Esophagus squamous epithelium (tissue), 5 donors: ENCODE results near the gene UGT1A6. TPM values are rescaled to one million over a fixed set of nuclear protein-coding genes. Genes with fewer than 3 reads are reported as not detected.

Source experiments
- DNase-seq: peaks from one replicate; lab custom pipeline; 2025; lab: John Stamatoyannopoulos, UW
- H3K27ac ChIP-seq, 4 donors: fragments of 200-600 bp; sonication (generic); one replicate each; pipeline ENCODE4 v1.5.1; 2016 to 2019; ENCODE audit warnings: mild to moderate bottlenecking in 1 of 4
- H3K27me3 ChIP-seq, 4 donors: fragments of 200-600 bp; sonication (generic); 1 replicate in 3 of 4; 2 replicates in 1 of 4; pipeline versions ENCODE4 v1.5.1 to v1.6.0; 2017 to 2021; ENCODE audit warnings: antibody characterized with exemption in 1 of 4
- H3K36me3 ChIP-seq, 3 donors: fragments of 200-600 bp; sonication (generic); one replicate each; pipeline ENCODE4 v1.5.1; 2016 to 2019
- H3K4me1 ChIP-seq, 3 donors: fragments of 200-600 bp; sonication (generic); one replicate each; pipeline ENCODE4 v1.5.1; 2017 to 2019
- H3K4me3 ChIP-seq, 4 donors: fragments of 200-600 bp; sonication (generic); 1 replicate in 3 of 4; 2 replicates in 1 of 4; pipeline ENCODE4 v1.5.1; 2016 to 2019; ENCODE audit warnings: mild to moderate bottlenecking in 2 of 4, moderate library complexity in 1 of 4
- H3K9me3 ChIP-seq, 3 donors: fragments of 200-600 bp; sonication (generic); one replicate each; pipeline ENCODE4 v1.5.1; 2016 to 2019
- POLR2A ChIP-seq, 4 donors: fragments of 450-650 bp; IDR thresholded peaks; one replicate each; pipeline ENCODE4 v1.6.1; 2017; ENCODE audit warnings: antibody characterized with exemption in 4 of 4, mild to moderate bottlenecking in 4 of 4, moderate library complexity in 3 of 4
- WGBS, 2 donors: methylation state at CpG; one replicate each; pipeline ENCODE4 v1.1.5; 2018; 5-methylcytosine and 5-hydroxymethylcytosine counted together
- intact Hi-C: fragments of 100-400 bp; cut with DNase I; formaldehyde crosslinking; loops from one replicate; pipeline ENCODE4 v1.15.0; 2022
- total RNA-seq, 4 donors: library from RNA; depleted of rRNA; stranded (reverse); fragments of >200 nt; gene quantifications; one replicate each; pipeline ENCODE4 v1.1.0, GENCODE V29; 2016
- TF ChIP-seq, protein P1 (sequence below), 6 experiments: fragments of 450-650 bp in 4 of 6; fragments of 200-600 bp in 2 of 6; sonication (generic) in 2 of 6; IDR thresholded peaks; one replicate each; pipeline ENCODE4 v1.5.1; 2016 to 2019; ENCODE audit warnings: antibody characterized with exemption in 6 of 6, mild to moderate bottlenecking in 4 of 6, moderate library complexity in 4 of 6
- donor health status: DM: yes; HTN: yes; CAD: no.

The UGT1A6 gene
- total RNA-seq, 4 donors from 2014 or later, result 30.8 to 67.1 (median 61.3) TPM

DNA sequence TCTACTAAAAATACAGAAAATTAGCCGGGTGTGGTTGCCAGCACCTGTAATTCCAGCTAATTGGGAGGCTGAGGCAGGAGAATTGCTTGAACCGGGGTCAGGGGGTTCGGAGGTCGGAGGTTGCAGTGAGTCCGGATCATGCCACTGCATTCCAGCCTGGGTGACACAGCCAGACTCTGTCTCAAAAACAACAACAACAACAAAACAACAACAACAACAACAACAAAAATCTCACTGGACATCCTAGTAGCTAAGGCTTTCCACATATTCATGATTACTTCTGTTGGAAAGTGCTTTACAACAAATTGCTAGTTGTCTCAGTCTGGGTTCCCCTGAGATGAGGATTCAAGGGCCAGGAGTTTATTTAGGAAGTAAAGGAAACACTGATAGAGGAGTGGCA is 81.2 kb downstream of the UGT1A6 start:
- 90 to 91% methylated on average over 5 of the region's 5 CpGs for WGBS, 2 donors

DNA sequence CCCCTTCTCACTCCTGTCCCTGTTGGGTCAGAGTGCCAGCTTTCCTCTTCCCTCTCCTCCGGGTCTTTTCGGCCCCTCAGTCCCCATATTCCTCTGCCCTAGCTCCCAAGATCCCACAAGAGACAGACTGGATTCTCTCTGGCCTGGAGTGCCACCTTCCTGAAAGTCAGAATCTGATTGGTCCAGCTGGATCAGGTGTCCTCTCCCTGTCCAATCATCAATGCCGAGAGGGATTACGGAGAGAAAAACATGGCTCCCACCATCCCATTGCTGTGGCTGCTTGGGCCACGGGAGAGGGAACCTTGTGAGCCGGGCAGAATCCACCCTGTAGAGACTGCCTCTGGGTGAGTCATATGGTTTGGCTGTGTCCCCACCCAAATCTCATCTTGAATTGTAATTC is 82.7 kb downstream of the UGT1A6 start:
- Histone ChIP-seq H3K27me3 (peaks cover 0 to 4% (median 0%) of the 10 kb centered on the region in 4 donors), H3K27ac (no peak overlapping the region), H3K4me3 (no peak overlapping the region), H3K9me3 (peaks cover 0 to 20% (median 0%) of the 10 kb centered on the region in 3 donors), H3K36me3 (peaks cover 0 to 47% (median 0%) of the 10 kb centered on the region in 3 donors), H3K4me1 (no peaks in the 10 kb centered on the region)
- intact Hi-C loops, result no loop called here
- TF ChIP-seq, protein P1, sequence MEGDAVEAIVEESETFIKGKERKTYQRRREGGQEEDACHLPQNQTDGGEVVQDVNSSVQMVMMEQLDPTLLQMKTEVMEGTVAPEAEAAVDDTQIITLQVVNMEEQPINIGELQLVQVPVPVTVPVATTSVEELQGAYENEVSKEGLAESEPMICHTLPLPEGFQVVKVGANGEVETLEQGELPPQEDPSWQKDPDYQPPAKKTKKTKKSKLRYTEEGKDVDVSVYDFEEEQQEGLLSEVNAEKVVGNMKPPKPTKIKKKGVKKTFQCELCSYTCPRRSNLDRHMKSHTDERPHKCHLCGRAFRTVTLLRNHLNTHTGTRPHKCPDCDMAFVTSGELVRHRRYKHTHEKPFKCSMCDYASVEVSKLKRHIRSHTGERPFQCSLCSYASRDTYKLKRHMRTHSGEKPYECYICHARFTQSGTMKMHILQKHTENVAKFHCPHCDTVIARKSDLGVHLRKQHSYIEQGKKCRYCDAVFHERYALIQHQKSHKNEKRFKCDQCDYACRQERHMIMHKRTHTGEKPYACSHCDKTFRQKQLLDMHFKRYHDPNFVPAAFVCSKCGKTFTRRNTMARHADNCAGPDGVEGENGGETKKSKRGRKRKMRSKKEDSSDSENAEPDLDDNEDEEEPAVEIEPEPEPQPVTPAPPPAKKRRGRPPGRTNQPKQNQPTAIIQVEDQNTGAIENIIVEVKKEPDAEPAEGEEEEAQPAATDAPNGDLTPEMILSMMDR (IDR thresholded peaks at IDR 0.05), result no peak
- TF ChIP-seq POLR2A (IDR thresholded peaks at IDR 0.05), result no peak
- WGBS, 2 donors, result 75 to 86% methylated on average over 3 to 4 of the region's 6 CpGs
- no peak for DNase-seq

More for the DNA sequence above, 81.2 kb downstream of the UGT1A6 start:
- H3K4me1 ChIP-seq, result no peaks in the 10 kb centered on the region
- H3K36me3 ChIP-seq, result peaks cover 0 to 62% (median 0%) of the 10 kb centered on the region in 3 donors
- no peak overlapping the region for H3K27ac ChIP-seq
- peaks cover 0 to 20% (median 0%) of the 10 kb centered on the region in 3 donors for H3K9me3 ChIP-seq
- H3K27me3 ChIP-seq, result no peaks in the 10 kb centered on the region
- no peak overlapping the region for H3K4me3 ChIP-seq
- DNase-seq, result no peak
- intact Hi-C loops, result no loop called here
- no peak for TF ChIP-seq POLR2A (IDR thresholded peaks at IDR 0.05)
- TF ChIP-seq, protein P1 (IDR thresholded peaks at IDR 0.05), result no peak

DNA sequence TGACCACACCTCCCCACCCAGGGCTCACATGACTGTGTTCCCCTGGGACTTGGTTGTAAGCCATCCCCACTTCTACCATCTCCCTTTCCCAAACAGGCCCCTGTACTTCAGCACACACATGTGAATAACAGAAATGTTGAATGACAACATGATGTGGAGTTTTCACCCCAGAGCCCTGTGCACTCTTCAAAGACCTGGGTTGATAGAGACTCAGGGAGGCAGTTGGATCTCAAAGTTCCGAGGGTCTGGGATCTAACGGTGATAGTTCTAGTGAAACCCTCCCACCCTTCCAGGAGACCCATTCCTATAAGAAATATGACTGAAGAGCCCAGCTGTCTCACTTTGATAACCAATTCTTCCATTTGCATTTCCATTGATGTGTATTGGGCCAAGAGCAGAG is 85.3 kb downstream of the UGT1A6 start, which contains the start of gene MROH2A:
Gene MROH2A, plus strand, starts transcription at position 301 of the 400 bp plus-strand sequence. CDS start 1,029 bp downstream, outside the sequence.
- H3K27ac ChIP-seq, result no peak within 1 kb of the TSS
- H3K27me3 ChIP-seq, result peaks cover 0 to 4% (median 0%) of the 10 kb centered on the region in 4 donors
- TF ChIP-seq POLR2A (IDR thresholded peaks at IDR 0.05), result no peak
- H3K9me3 ChIP-seq, result peaks cover 0 to 20% (median 0%) of the 10 kb centered on the region in 3 donors
- 79 to 90% methylated on average over 2 of the region's 2 CpGs for WGBS, 2 donors
- intact Hi-C loops, result no loop called here
- no peak within 1 kb of the TSS for H3K4me3 ChIP-seq
- peaks cover 0 to 20% (median 0%) of the 10 kb centered on the region in 3 donors for H3K36me3 ChIP-seq
- no peaks in the 10 kb centered on the region for H3K4me1 ChIP-seq
- no peak for DNase-seq

DNA sequence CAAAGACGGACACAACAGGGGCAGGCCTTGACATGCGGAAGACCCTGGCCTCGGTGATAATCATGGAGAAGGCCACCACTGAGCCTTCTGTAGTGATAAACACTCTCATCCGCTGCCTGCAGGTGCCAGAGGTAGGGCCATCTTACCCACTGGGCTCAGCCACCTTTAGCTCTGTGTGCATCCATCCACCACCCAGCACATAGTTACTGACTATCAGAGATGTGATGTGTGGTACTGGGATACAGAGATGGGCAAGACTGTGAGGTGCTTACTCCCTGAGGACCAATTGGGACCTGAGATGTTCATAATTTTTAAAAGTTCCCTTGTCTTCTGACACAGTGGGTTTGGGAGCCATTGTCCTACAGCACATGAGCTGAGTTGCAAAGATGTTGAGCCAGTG is 87.0 kb downstream of the UGT1A6 start:
- Histone ChIP-seq H3K4me3 (no peak overlapping the region), H3K27me3 (peaks cover 0 to 9% (median 0%) of the 10 kb centered on the region in 4 donors), H3K27ac (no peak overlapping the region), H3K9me3 (peaks cover 0 to 20% (median 0%) of the 10 kb centered on the region in 3 donors), H3K4me1 (no peaks in the 10 kb centered on the region), H3K36me3 (peaks cover 0 to 5% (median 0%) of the 10 kb centered on the region in 3 donors)
- intact Hi-C loops, result no loop called here
- no peak for TF ChIP-seq POLR2A (IDR thresholded peaks at IDR 0.05)
- TF ChIP-seq, protein P1 (IDR thresholded peaks at IDR 0.05), result no peak
- no peak for DNase-seq
- WGBS, 2 donors, result 90% methylated on average over 2 of the region's 4 CpGs; no CpG with 5 or more reads in 1 of the 2 donors

DNA sequence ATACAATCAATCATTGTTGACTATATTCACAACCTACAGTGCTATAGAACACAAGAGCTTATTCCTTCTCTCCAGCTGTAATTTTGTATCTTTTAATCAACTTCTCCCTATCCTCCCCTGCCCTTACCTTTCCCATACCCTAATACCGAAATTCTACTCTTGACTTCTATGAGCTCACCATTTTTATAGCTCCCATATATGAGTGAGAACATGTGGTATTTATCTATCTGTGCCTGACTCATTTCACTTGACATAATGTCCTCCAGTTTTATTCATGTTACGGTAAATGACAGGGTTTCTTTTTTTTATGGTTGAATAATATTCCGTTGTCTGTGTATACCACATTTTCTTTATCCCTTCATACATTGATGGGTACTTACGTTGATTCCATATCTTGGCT is 88.1 kb downstream of the UGT1A6 start:
- peaks cover 0 to 11% (median 0%) of the 10 kb centered on the region in 4 donors for H3K27me3 ChIP-seq
- H3K36me3 ChIP-seq, result no peaks in the 10 kb centered on the region
- peaks cover 0 to 12% (median 0%) of the 10 kb centered on the region in 3 donors for H3K9me3 ChIP-seq
- intact Hi-C loops, result no loop called here
- DNase-seq, result no peak
- no peak overlapping the region for H3K4me3 ChIP-seq
- H3K27ac ChIP-seq, result no peak overlapping the region
- WGBS, 2 donors, result 84 to 92% methylated on average over 4 of the region's 4 CpGs
- TF ChIP-seq POLR2A (IDR thresholded peaks at IDR 0.05), result no peak
- TF ChIP-seq, protein P1 (IDR thresholded peaks at IDR 0.05), result no peak
- no peaks in the 10 kb centered on the region for H3K4me1 ChIP-seq
